ENCODE data around the gene GIPR. TPM values are rescaled to one million over a fixed set of nuclear protein-coding genes. Genes with fewer than 3 reads are reported as not detected.
A peak's percentile ranks its signal among the peaks of the same experiment; 100 is the strongest.

The GIPR gene
- total and polyA plus RNA-seq, 2 of the 13 experiments (the other 11 are each of a cell fraction or from before 2014, with no cell fraction given) = 0.15 to 1.2 TPM

DNA sequence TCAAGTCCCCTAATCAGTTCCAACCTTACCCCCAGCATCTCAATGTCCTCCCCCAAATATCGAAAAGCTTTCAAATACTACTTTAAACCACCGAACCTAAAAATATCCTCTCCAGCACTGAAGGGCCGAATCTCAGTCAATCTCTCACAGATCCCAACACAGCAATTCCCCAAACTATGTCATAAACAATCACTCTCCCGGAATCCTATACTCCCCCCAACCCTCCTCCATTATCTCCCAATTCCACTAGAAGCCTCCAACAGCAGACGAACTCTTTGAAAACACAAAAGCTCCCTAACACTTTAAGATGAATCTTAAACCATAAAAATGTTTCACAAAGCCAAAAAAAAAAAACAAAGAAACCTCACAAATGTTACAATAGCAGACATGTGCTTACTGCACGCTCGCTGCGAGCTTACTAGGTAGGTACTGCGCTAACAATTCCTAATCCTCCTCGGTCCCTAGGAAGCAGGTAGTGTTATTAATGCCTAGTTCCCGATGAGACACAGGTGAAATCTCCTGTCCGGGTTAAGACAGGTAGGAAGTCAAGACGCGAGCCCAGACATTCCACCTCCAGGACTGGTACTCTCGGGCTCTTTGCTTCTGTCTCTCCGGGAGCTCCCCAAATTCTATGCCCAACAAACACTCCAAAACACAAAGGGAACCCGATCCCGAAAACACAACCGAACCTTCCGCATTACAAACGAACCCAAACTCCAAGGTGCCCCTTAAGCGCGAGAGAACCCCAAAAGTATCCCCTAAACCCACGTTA lies 48.5 kb downstream of the GIPR start (continued):
- TF ChIP-seq, protein P1, sequence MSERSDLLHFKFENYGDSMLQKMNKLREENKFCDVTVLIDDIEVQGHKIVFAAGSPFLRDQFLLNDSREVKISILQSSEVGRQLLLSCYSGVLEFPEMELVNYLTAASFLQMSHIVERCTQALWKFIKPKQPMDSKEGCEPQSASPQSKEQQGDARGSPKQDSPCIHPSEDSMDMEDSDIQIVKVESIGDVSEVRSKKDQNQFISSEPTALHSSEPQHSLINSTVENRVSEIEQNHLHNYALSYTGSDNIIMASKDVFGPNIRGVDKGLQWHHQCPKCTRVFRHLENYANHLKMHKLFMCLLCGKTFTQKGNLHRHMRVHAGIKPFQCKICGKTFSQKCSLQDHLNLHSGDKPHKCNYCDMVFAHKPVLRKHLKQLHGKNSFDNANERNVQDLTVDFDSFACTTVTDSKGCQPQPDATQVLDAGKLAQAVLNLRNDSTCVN (CRISPR knock-in tag; IDR thresholded peaks at IDR 0.05; ENCODE audit: borderline replicate concordance) = no peak
- TF ChIP-seq, protein P2, sequence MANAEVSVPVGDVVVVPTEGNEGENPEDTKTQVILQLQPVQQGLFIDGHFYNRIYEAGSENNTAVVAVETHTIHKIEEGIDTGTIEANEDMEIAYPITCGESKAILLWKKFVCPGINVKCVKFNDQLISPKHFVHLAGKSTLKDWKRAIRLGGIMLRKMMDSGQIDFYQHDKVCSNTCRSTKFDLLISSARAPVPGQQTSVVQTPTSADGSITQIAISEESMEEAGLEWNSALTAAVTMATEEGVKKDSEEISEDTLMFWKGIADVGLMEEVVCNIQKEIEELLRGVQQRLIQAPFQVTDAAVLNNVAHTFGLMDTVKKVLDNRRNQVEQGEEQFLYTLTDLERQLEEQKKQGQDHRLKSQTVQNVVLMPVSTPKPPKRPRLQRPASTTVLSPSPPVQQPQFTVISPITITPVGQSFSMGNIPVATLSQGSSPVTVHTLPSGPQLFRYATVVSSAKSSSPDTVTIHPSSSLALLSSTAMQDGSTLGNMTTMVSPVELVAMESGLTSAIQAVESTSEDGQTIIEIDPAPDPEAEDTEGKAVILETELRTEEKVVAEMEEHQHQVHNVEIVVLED (CRISPR knock-in tag; IDR thresholded peaks at IDR 0.05; ENCODE audit: borderline replicate concordance) = no peak
- TF ChIP-seq POLR2A (IDR thresholded peaks at IDR 0.05; ENCODE audit: insufficient read depth in 1 of 2, low read depth in 2 of 2, low read length in 2 of 2) (0 out of 4 replicates have a peak, but pooled peaks of 1 of the 2 experiments have one; percentile 14), ZKSCAN1 (IDR thresholded peaks at IDR 0.05; ENCODE audit: low read length) (0 out of 2 replicates have a peak, but pooled peaks have one; percentile 3), ZFP82 (CRISPR knock-in tag; IDR thresholded peaks at IDR 0.05; ENCODE audit: borderline replicate concordance) (no peak), SALL1 (CRISPR knock-in tag; IDR thresholded peaks at IDR 0.05) (no peak), FOXP1 (IDR thresholded peaks at IDR 0.05) (no peak), FOXP1 (CRISPR knock-in tag; IDR thresholded peaks at IDR 0.05) (no peak), ZNF660 (CRISPR knock-in tag; IDR thresholded peaks at IDR 0.05; ENCODE audit: borderline replicate concordance, low read depth) (no peak)
- TF ChIP-seq, protein P3, sequence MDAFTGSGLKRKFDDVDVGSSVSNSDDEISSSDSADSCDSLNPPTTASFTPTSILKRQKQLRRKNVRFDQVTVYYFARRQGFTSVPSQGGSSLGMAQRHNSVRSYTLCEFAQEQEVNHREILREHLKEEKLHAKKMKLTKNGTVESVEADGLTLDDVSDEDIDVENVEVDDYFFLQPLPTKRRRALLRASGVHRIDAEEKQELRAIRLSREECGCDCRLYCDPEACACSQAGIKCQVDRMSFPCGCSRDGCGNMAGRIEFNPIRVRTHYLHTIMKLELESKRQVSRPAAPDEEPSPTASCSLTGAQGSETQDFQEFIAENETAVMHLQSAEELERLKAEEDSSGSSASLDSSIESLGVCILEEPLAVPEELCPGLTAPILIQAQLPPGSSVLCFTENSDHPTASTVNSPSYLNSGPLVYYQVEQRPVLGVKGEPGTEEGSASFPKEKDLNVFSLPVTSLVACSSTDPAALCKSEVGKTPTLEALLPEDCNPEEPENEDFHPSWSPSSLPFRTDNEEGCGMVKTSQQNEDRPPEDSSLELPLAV (CRISPR knock-in tag; conservative IDR thresholded peaks at IDR 0.05; ENCODE audit: low read depth) = no peak
- TF ChIP-seq, protein P4, sequence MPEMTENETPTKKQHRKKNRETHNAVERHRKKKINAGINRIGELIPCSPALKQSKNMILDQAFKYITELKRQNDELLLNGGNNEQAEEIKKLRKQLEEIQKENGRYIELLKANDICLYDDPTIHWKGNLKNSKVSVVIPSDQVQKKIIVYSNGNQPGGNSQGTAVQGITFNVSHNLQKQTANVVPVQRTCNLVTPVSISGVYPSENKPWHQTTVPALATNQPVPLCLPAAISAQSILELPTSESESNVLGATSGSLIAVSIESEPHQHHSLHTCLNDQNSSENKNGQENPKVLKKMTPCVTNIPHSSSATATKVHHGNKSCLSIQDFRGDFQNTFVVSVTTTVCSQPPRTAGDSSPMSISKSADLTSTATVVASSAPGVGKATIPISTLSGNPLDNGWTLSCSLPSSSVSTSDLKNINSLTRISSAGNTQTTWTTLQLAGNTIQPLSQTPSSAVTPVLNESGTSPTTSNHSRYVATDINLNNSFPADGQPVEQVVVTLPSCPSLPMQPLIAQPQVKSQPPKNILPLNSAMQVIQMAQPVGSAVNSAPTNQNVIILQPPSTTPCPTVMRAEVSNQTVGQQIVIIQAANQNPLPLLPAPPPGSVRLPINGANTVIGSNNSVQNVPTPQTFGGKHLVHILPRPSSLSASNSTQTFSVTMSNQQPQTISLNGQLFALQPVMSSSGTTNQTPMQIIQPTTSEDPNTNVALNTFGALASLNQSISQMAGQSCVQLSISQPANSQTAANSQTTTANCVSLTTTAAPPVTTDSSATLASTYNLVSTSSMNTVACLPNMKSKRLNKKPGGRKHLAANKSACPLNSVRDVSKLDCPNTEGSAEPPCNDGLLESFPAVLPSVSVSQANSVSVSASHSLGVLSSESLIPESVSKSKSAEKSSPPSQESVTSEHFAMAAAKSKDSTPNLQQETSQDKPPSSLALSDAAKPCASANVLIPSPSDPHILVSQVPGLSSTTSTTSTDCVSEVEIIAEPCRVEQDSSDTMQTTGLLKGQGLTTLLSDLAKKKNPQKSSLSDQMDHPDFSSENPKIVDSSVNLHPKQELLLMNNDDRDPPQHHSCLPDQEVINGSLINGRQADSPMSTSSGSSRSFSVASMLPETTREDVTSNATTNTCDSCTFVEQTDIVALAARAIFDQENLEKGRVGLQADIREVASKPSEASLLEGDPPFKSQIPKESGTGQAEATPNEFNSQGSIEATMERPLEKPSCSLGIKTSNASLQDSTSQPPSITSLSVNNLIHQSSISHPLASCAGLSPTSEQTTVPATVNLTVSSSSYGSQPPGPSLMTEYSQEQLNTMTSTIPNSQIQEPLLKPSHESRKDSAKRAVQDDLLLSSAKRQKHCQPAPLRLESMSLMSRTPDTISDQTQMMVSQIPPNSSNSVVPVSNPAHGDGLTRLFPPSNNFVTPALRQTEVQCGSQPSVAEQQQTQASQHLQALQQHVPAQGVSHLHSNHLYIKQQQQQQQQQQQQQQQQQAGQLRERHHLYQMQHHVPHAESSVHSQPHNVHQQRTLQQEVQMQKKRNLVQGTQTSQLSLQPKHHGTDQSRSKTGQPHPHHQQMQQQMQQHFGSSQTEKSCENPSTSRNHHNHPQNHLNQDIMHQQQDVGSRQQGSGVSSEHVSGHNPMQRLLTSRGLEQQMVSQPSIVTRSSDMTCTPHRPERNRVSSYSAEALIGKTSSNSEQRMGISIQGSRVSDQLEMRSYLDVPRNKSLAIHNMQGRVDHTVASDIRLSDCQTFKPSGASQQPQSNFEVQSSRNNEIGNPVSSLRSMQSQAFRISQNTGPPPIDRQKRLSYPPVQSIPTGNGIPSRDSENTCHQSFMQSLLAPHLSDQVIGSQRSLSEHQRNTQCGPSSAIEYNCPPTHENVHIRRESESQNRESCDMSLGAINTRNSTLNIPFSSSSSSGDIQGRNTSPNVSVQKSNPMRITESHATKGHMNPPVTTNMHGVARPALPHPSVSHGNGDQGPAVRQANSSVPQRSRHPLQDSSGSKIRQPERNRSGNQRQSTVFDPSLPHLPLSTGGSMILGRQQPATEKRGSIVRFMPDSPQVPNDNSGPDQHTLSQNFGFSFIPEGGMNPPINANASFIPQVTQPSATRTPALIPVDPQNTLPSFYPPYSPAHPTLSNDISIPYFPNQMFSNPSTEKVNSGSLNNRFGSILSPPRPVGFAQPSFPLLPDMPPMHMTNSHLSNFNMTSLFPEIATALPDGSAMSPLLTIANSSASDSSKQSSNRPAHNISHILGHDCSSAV (CRISPR knock-in tag; IDR thresholded peaks at IDR 0.05; ENCODE audit: borderline replicate concordance) = no peak
- TF ChIP-seq, protein P5, sequence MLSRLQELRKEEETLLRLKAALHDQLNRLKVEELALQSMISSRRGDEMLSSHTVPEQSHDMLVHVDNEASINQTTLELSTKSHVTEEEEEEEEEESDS (CRISPR knock-in tag; IDR thresholded peaks at IDR 0.05; ENCODE audit: borderline replicate concordance) = no peak
- TF ChIP-seq, protein P6, sequence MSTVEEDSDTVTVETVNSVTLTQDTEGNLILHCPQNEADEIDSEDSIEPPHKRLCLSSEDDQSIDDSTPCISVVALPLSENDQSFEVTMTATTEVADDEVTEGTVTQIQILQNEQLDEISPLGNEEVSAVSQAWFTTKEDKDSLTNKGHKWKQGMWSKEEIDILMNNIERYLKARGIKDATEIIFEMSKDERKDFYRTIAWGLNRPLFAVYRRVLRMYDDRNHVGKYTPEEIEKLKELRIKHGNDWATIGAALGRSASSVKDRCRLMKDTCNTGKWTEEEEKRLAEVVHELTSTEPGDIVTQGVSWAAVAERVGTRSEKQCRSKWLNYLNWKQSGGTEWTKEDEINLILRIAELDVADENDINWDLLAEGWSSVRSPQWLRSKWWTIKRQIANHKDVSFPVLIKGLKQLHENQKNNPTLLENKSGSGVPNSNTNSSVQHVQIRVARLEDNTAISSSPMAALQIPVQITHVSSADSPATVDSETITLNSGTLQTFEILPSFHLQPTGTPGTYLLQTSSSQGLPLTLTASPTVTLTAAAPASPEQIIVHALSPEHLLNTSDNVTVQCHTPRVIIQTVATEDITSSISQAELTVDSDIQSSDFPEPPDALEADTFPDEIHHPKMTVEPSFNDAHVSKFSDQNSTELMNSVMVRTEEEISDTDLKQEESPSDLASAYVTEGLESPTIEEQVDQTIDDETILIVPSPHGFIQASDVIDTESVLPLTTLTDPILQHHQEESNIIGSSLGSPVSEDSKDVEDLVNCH (CRISPR knock-in tag; IDR thresholded peaks at IDR 0.05) = no peak
